OCI-LY3 (cell line): ENCODE measurements around the gene TEX101.

Source experiments
- EZH2phosphoT487 ChIP-seq: fragments of 200-600 bp; shearing (Covaris generic); IDR thresholded peaks from 2 replicates; pipeline ENCODE4 v1.6.1; 2018; ENCODE audit warnings: antibody characterized with exemption, mixed run types, low read depth
- TF ChIP-seq, protein P1 (sequence below): fragments of 200-600, 300-600 bp; sonication (generic); IDR thresholded peaks from 2 replicates; pipeline ENCODE4 v1.5.1; 2014; ENCODE audit warnings: antibody characterized with exemption, low read length, low read depth

DNA sequence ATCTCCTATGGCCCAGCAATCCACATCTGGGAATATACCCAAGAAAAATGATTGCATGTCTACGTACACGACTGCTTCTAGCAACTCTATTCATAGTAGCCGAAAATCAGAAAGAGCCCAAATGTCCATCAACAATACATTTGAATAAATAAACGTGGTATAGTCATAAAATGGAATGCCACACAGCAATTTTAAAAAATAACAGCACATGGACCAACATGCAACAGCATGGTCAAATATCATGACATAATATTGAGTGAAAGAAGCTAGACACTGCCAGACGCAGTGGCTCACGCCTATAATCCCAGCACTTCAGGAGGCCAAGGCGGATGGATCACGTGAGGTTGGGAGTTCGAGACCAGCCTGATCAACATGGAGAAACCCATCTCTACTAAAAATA is 16.3 kb downstream of the TEX101 start:
- TF ChIP-seq, protein P1, sequence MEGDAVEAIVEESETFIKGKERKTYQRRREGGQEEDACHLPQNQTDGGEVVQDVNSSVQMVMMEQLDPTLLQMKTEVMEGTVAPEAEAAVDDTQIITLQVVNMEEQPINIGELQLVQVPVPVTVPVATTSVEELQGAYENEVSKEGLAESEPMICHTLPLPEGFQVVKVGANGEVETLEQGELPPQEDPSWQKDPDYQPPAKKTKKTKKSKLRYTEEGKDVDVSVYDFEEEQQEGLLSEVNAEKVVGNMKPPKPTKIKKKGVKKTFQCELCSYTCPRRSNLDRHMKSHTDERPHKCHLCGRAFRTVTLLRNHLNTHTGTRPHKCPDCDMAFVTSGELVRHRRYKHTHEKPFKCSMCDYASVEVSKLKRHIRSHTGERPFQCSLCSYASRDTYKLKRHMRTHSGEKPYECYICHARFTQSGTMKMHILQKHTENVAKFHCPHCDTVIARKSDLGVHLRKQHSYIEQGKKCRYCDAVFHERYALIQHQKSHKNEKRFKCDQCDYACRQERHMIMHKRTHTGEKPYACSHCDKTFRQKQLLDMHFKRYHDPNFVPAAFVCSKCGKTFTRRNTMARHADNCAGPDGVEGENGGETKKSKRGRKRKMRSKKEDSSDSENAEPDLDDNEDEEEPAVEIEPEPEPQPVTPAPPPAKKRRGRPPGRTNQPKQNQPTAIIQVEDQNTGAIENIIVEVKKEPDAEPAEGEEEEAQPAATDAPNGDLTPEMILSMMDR: no peak
- TF ChIP-seq EZH2phosphoT487: no peak
